ENCODE measurements around the gene TSC2. TPM values are rescaled to one million over a fixed set of nuclear protein-coding genes. Genes with fewer than 3 reads are reported as not detected.

TSC2 gene
- total RNA-seq (2016; rRNA removed; fragmentation: Illumina TruSeq; extraction: Trizol), result 10.3 and 19.6 TPM in 2 replicates
- 13.6 and 17.2 TPM in 2 replicates for total RNA-seq (2016; cell fraction: cytosol; rRNA removed; fragmentation: Illumina TruSeq; extraction: Trizol; ENCODE audit: low read depth)
- total RNA-seq (2016; cell fraction: insoluble cytoplasmic fraction; rRNA removed; fragmentation: Illumina TruSeq; extraction: Trizol), result 7.7 and 19.6 TPM in 2 replicates
- total RNA-seq (2016; cell fraction: membrane; rRNA removed; fragmentation: Illumina TruSeq; extraction: Trizol), result 13.2 and 13.3 TPM in 2 replicates
- 21.2 and 34.7 TPM in 2 replicates for total RNA-seq (2016; cell fraction: nucleus; rRNA removed; fragmentation: Illumina TruSeq; extraction: Trizol)
- polyA plus RNA-seq (2011; rRNA removed), result 40.4 and 44.6 TPM in 2 replicates
- polyA plus RNA-seq (2011; cell fraction: cytosol; rRNA removed), result 13.0 and 19.7 TPM in 2 replicates
- polyA plus RNA-seq (2011; cell fraction: nucleus; rRNA removed), result 352 and 473 TPM in 2 replicates
- 50.1 and 57.0 TPM in 2 replicates for polyA plus RNA-seq (2012)
- polyA plus RNA-seq (2016; cell fraction: cytosol; fragmentation: Illumina TruSeq; extraction: Trizol; ENCODE audit: low read depth), result 2.9 and 4.1 TPM in 2 replicates
- polyA plus RNA-seq (2016; cell fraction: insoluble cytoplasmic fraction; fragmentation: Illumina TruSeq; extraction: Trizol; ENCODE audit: low read depth), result 13.2 and 17.7 TPM in 2 replicates
- 5.4 and 5.7 TPM in 2 replicates for polyA plus RNA-seq (2016; cell fraction: membrane; fragmentation: Illumina TruSeq; extraction: Trizol; ENCODE audit: low read depth)
- 82.5 and 84.9 TPM in 2 replicates for polyA plus RNA-seq (2016; cell fraction: nucleus; fragmentation: Illumina TruSeq; extraction: Trizol; ENCODE audit: insufficient read depth, low read depth)
- 69.9 and 84.9 TPM in 2 replicates for polyA minus RNA-seq (2011; rRNA and poly(A)+ RNA removed; ENCODE audit: low replicate concordance)
- 25.5 and 36.2 TPM in 2 replicates for polyA minus RNA-seq (2011; cell fraction: cytosol; rRNA and poly(A)+ RNA removed)
- 59.4 and 61.0 TPM in 2 replicates for polyA minus RNA-seq (2011; cell fraction: nucleus; rRNA and poly(A)+ RNA removed)
- Bru-seq, nascent RNA, result percentile 46 among the genes with signal in this experiment
- percentile 71 among the genes with signal in this experiment for BruChase-seq, experiment 1, labeled RNA remaining after a 6-hour chase
- percentile 56 among the genes with signal in this experiment for BruChase-seq, experiment 2, labeled RNA remaining after a 2-hour chase
- long read RNA-seq, experiment 1, full-length matches to known transcripts, result 3 of 6 reads
- long read RNA-seq, experiment 1, partial matches to known transcripts, result 2 of 6 reads
- long read RNA-seq, experiment 1, other reads (novel, unspliced or antisense), result 1 of 6 reads
- long read RNA-seq, experiment 2, full-length matches to known transcripts, result 7 of 49 reads
- long read RNA-seq, experiment 2, partial matches to known transcripts, result 24 of 49 reads
- long read RNA-seq, experiment 2, other reads (novel, unspliced or antisense), result 18 of 49 reads

- ChIA-PET CTCF (ENCODE audit: low intra/inter-chr PET ratio, low total read pairs) (interaction anchor here (1.4 kb wide), 1 partner anchor 24 kb away, joined by 7 read pairs; no protein-coding TSS in a partner anchor), POLR2A (interaction anchor here (0.8 to 3.3 kb wide), 16 partner anchors 8 to 108 kb away, joined by 3 to 67 read pairs (median 6); partner anchors contain the start of genes RPS2 and TRAF7)
- H3K9ac ChIP-seq (ENCODE audit: insufficient read depth, low read depth, low read length), result peak within 1 kb of the TSS; percentile 84
- no TSS peak for BruUV-seq (replicated peaks)
- H3K27me3 ChIP-seq (ENCODE audit: control insufficient read depth in 1 of 2, insufficient read depth in 2 of 2, low read length in 2 of 2), result peaks cover 0 to 2% of the 10 kb centered on the region in 2 experiments; a peak in 1 of 5 replicates
- intact Hi-C loops (cut with micrococcal nuclease; ENCODE audit: unreplicated experiment), result no loop called here
- H4K20me1 ChIP-seq (ENCODE audit: insufficient read depth, low read length), result no peaks in the 10 kb centered on the region
- FAIRE-seq (peak; percentile 67), DNase-seq (ENCODE audit: low spot score) (peak; percentile 93), ATAC-seq (peak; percentile 91)
- in situ Hi-C loops (cut with HindIII; ENCODE audit: extremely low pct_ligation_motif_present, low pct_unique_long_range_greater_than_20kb), result no loop called here
- no peak within 1 kb of the TSS for H2AFZ ChIP-seq (ENCODE audit: low read length)
- H3K4me3 ChIP-seq (replicated peaks in 1 of 3; ENCODE audit: insufficient read depth in 1 of 3, low read depth in 2 of 3, low read length in 3 of 3), result peak within 1 kb of the TSS; percentile 86 to 95 (median 90)
- H3K36me3 ChIP-seq (replicated peaks in 1 of 2; ENCODE audit: control insufficient read depth in 1 of 2, insufficient read depth in 2 of 2, low read length in 2 of 2), result peaks cover 1 to 8% of the 10 kb centered on the region in 2 experiments; a peak in 3 of 5 replicates
- H3K9me3 ChIP-seq (ENCODE audit: low read length), result no peaks in the 10 kb centered on the region
- H3K4me2 ChIP-seq (ENCODE audit: low read depth, low read length), result peak within 1 kb of the TSS; percentile 99
- peak within 1 kb of the TSS; percentile 63 for H3K27ac ChIP-seq (ENCODE audit: extremely low read length, insufficient read depth, low read length)
- H3K4me1 ChIP-seq (ENCODE audit: insufficient read depth, low read length), result peaks cover 25% of the 10 kb centered on the region
- WGBS (ENCODE audit: low lambda C conversion rate), result 1% methylated on average over 29 of the region's 81 CpGs
- H3K79me2 ChIP-seq (ENCODE audit: insufficient read depth, low read length), result peaks cover 19% of the 10 kb centered on the region
- TF ChIP-seq ZNF329 (CRISPR knock-in tag; IDR thresholded peaks at IDR 0.05; ENCODE audit: low read depth) (no peak; the same call in 1 of the 2 replicates), HOXD1 (CRISPR knock-in tag; IDR thresholded peaks at IDR 0.05) (no peak; the same call in none of the 2 replicates), ZNF644 (CRISPR knock-in tag; IDR thresholded peaks at IDR 0.05; ENCODE audit: low read depth) (no peak), ZNF234 (CRISPR knock-in tag; conservative IDR thresholded peaks at IDR 0.05) (no peak), KAT2B (IDR thresholded peaks at IDR 0.05; ENCODE audit: borderline replicate concordance, low read depth, low read length) (no peak), RXRB (CRISPR knock-in tag; IDR thresholded peaks at IDR 0.05; ENCODE audit: borderline replicate concordance) (peak; percentile 62; the same call in 1 of the 2 replicates), SOX6 (IDR thresholded peaks at IDR 0.05) (no peak), SOX6 (CRISPR knock-in tag; IDR thresholded peaks at IDR 0.05) (peak; percentile 65), ZBTB42 (CRISPR knock-in tag; IDR thresholded peaks at IDR 0.05) (peak; percentile 30; the same call in 1 of the 2 replicates), POLR2G (IDR thresholded peaks at IDR 0.05; ENCODE audit: low read depth, low read length) (peak; percentile 57; the same call in 1 of the 2 replicates), YEATS4 (CRISPR knock-in tag; IDR thresholded peaks at IDR 0.05; ENCODE audit: borderline replicate concordance) (peak; percentile 55), ZNF75D (CRISPR knock-in tag; IDR thresholded peaks at IDR 0.05; ENCODE audit: borderline replicate concordance) (no peak), JUN (CRISPR knock-in tag; IDR thresholded peaks at IDR 0.05) (no peak), ZNF747 (CRISPR knock-in tag; IDR thresholded peaks at IDR 0.05; ENCODE audit: borderline replicate concordance) (0 out of 2 replicates have a peak, but pooled peaks have one; percentile 34), HNRNPLL (IDR thresholded peaks at IDR 0.05; ENCODE audit: low read depth, low read length, poor library complexity, severe bottlenecking) (peak; percentile 98), CCAR2 (optimal IDR thresholded peaks at IDR 0.05; ENCODE audit: low read depth, low read length) (no peak), RFX1 (IDR thresholded peaks at IDR 0.05) (no peak), NCOA2 (CRISPR knock-in tag; IDR thresholded peaks at IDR 0.05) (no peak; the same call in 1 of the 2 replicates)
- TF ChIP-seq, protein P1, sequence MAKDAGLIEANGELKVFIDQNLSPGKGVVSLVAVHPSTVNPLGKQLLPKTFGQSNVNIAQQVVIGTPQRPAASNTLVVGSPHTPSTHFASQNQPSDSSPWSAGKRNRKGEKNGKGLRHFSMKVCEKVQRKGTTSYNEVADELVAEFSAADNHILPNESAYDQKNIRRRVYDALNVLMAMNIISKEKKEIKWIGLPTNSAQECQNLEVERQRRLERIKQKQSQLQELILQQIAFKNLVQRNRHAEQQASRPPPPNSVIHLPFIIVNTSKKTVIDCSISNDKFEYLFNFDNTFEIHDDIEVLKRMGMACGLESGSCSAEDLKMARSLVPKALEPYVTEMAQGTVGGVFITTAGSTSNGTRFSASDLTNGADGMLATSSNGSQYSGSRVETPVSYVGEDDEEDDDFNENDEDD (CRISPR knock-in tag; IDR thresholded peaks at IDR 0.05; ENCODE audit: borderline replicate concordance), result peak; percentile 40; the same call in 1 of the 2 replicates
Measured at GRCh38 chr16:2047330-2048115, at the start of gene TSC2, which contains the start of gene NTHL1. TSS of gene TSC2 (plus strand) at chr16:2047985. CDS start at chr16:2048616, 631 bp downstream. TSS of gene NTHL1 (minus strand) at chr16:2047834. CDS start at chr16:2047823, 11 bp downstream.
